HepG2 (cell line): ENCODE measurements around the gene SCMH1. TPM values are rescaled to one million over a fixed set of nuclear protein-coding genes. Genes with fewer than 3 reads are reported as not detected.

Experiments used
- ATAC-seq: fragments of 200-7000 bp; cut with Tn5 transposase; 3 replicates; pipeline ENCODE4 v1.9.1; 2020; ENCODE audit warnings: mild to moderate bottlenecking, moderate library complexity
- BruUV-seq: library from RNA; stranded (reverse); fragments of 400-500 nt; replicated peaks from 2 replicates; lab custom pipeline; 2021; lab: Mats Ljungman, UMichigan
- CTCF ChIA-PET: fragments of 300-600 bp; formaldehyde crosslinking; extraction: SDS; loops from one replicate; lab custom pipeline; 2021; ENCODE audit warnings: low total read pairs, inconsistent platforms, low intra/inter-chr PET ratio; lab: Yijun Ruan, JAX
- POLR2A ChIA-PET: fragments of 350-600 bp; sonication (Branson Sonifier 250); formaldehyde crosslinking; loops from one replicate; lab custom pipeline; 2020; ENCODE audit warnings: antibody characterized with exemption, inconsistent platforms; lab: Yijun Ruan, JAX
- DNase-seq: peaks from one replicate; pipeline ENCODE4 v3.0.0-alpha.2; 2015; ENCODE audit warnings: low spot score
- FAIRE-seq: peaks from 3 replicates; lab custom pipeline; 2011; peaks lifted over from hg19 to GRCh38; lab: Jason Lieb, UNC
- H2AFZ ChIP-seq: one replicate; pipeline ENCODE4 v1.6.1; 2011; ENCODE audit warnings: low read length, inconsistent platforms
- H3K27ac ChIP-seq: fragments of 300-600 bp; 3 replicates; pipeline ENCODE4 v1.8.0; 2011; ENCODE audit warnings: mixed run types, mild to moderate bottlenecking, mixed read lengths, low read length, inconsistent platforms; ENCODE audit not compliant: insufficient read depth; ENCODE audit errors: extremely low read length
- H3K27me3 ChIP-seq, 2 experiments: fragments of 200-600 bp in 1 of 2; 2 replicates in 1 of 2; 3 replicates in 1 of 2; pipeline versions ENCODE4 v1.6.0 to v1.8.0; 2011; ENCODE audit warnings: low read length in 2 of 2, mild to moderate bottlenecking in 2 of 2, moderate library complexity in 2 of 2, inconsistent platforms in 1 of 2; ENCODE audit not compliant: insufficient read depth in 2 of 2, control insufficient read depth in 1 of 2
- H3K36me3 ChIP-seq, 2 experiments: fragments of 200-600 bp in 1 of 2; replicated peaks in 1 of 2; 2 replicates in 1 of 2; 3 replicates in 1 of 2; pipeline versions ENCODE4 v1.5.1 to v1.8.0; 2011; ENCODE audit warnings: low read length in 2 of 2, inconsistent platforms in 1 of 2; ENCODE audit not compliant: insufficient read depth in 2 of 2, control insufficient read depth in 1 of 2
- H3K4me1 ChIP-seq: 2 replicates; pipeline ENCODE4 v1.5.1; 2012; ENCODE audit warnings: low read length, inconsistent platforms; ENCODE audit not compliant: insufficient read depth
- H3K4me2 ChIP-seq: 2 replicates; pipeline ENCODE4 v1.6.0; 2011; ENCODE audit warnings: low read depth, low read length, inconsistent platforms
- H3K4me3 ChIP-seq, 3 experiments: fragments of 200-600 bp in 1 of 3; sonication (generic), shearing (Covaris generic) in 1 of 3; replicated peaks in 1 of 3; 2 replicates each; pipeline ENCODE4 v1.5.1; 2011 to 2016; ENCODE audit warnings: low read length in 3 of 3, inconsistent platforms in 2 of 3, low read depth in 2 of 3, mild to moderate bottlenecking in 2 of 3, control low read depth in 1 of 3, mixed read lengths in 1 of 3; ENCODE audit not compliant: insufficient read depth in 1 of 3
- H3K79me2 ChIP-seq: one replicate; pipeline ENCODE4 v1.6.1; 2011; ENCODE audit warnings: low read length, inconsistent platforms; ENCODE audit not compliant: insufficient read depth
- H3K9ac ChIP-seq: 2 replicates; pipeline ENCODE4 v1.6.0; 2011; ENCODE audit warnings: mild to moderate bottlenecking, low read depth, low read length, inconsistent platforms; ENCODE audit not compliant: insufficient read depth
- H3K9me3 ChIP-seq: 2 replicates; pipeline ENCODE4 v1.5.1; 2012; ENCODE audit warnings: mild to moderate bottlenecking, low read length
- H4K20me1 ChIP-seq: 2 replicates; pipeline ENCODE4 v1.6.0; 2011; ENCODE audit warnings: inconsistent platforms, mild to moderate bottlenecking, low read length, moderate library complexity; ENCODE audit not compliant: insufficient read depth
- BCL3 ChIP-seq: sonication (generic); formaldehyde crosslinking; IDR thresholded peaks from 2 replicates; pipeline ENCODE4 v1.5.1; 2020; ENCODE audit warnings: mild to moderate bottlenecking, missing genetic modification reagents, moderate library complexity
- DMAP1 ChIP-seq: IDR thresholded peaks from 2 replicates; pipeline ENCODE4 v1.6.1; 2016
- HNF4A ChIP-seq: sonication (generic); formaldehyde crosslinking; IDR thresholded peaks from 2 replicates; pipeline ENCODE4 v1.4.0; 2020; ENCODE audit warnings: missing genetic modification reagents
- ISX ChIP-seq: sonication (generic); formaldehyde crosslinking; conservative IDR thresholded peaks from 2 replicates; pipeline ENCODE4 v1.5.0; 2020; ENCODE audit warnings: missing genetic modification reagents
- MAF1 ChIP-seq: sonication (generic); formaldehyde crosslinking; IDR thresholded peaks from 2 replicates; pipeline ENCODE4 v1.5.0; 2020; ENCODE audit warnings: missing genetic modification reagents, borderline replicate concordance
- MAFK ChIP-seq, 2 experiments: IDR thresholded peaks in 1 of 2; conservative IDR thresholded peaks in 1 of 2; 2 replicates each; pipeline ENCODE4 v1.6.1; 2011; ENCODE audit warnings: improper control_type of control experiment in 2 of 2, low read length in 2 of 2
- MYC ChIP-seq: sonication (generic); formaldehyde crosslinking; IDR thresholded peaks from 2 replicates; pipeline ENCODE4 v1.9.0; 2021; ENCODE audit warnings: missing genetic modification reagents, borderline replicate concordance
- NFE2L2 ChIP-seq: fragments of 150-350 bp; IDR thresholded peaks from 2 replicates; pipeline ENCODE4 v1.6.1; 2014; ENCODE audit warnings: low read length
- NFIC ChIP-seq: IDR thresholded peaks from 2 replicates; pipeline ENCODE4 v1.6.1; 2012; ENCODE audit warnings: mild to moderate bottlenecking, low read length, inconsistent platforms
- PHF21A ChIP-seq: sonication (generic); formaldehyde crosslinking; IDR thresholded peaks from 2 replicates; pipeline ENCODE4 v1.5.0; 2020; ENCODE audit warnings: mild to moderate bottlenecking, missing genetic modification reagents
- SMYD3 ChIP-seq: sonication (generic); formaldehyde crosslinking; IDR thresholded peaks from 2 replicates; pipeline ENCODE4 v1.8.1; 2023; ENCODE audit warnings: mild to moderate bottlenecking, missing genetic modification reagents
- THAP8 ChIP-seq: sonication (generic); formaldehyde crosslinking; IDR thresholded peaks from 2 replicates; pipeline ENCODE4 v1.5.1; 2020; ENCODE audit warnings: missing genetic modification reagents, mild to moderate bottlenecking, borderline replicate concordance
- ZFAT ChIP-seq: sonication (generic); formaldehyde crosslinking; conservative IDR thresholded peaks from 2 replicates; pipeline ENCODE4 v1.8.1; 2023; ENCODE audit warnings: missing genetic modification reagents, inconsistent platforms
- ZIK1 ChIP-seq: sonication (generic); formaldehyde crosslinking; IDR thresholded peaks from 2 replicates; pipeline ENCODE4 v1.5.0; 2020; ENCODE audit warnings: mild to moderate bottlenecking, low read depth, missing genetic modification reagents, borderline replicate concordance
- ZNF776 ChIP-seq: sonication (generic); formaldehyde crosslinking; IDR thresholded peaks from 2 replicates; pipeline ENCODE4 v1.4.0; 2020; ENCODE audit warnings: mild to moderate bottlenecking, missing genetic modification reagents
- ZSCAN9 ChIP-seq: IDR thresholded peaks from 2 replicates; pipeline ENCODE4 v1.6.1; 2016; ENCODE audit warnings: borderline replicate concordance
- WGBS: methylation state at CpG from one replicate; pipeline ENCODE4 v1.1.6; 2017; ENCODE audit warnings: low lambda C conversion rate; 5-methylcytosine and 5-hydroxymethylcytosine counted together
- in situ Hi-C: cut with HindIII; loops from 2 replicates; pipeline ENCODE4 v1.10.0; 2017; ENCODE audit warnings: low pct_unique_long_range_greater_than_20kb; ENCODE audit not compliant: extremely low pct_ligation_motif_present
- intact Hi-C: fragments of 100-400 bp; cut with micrococcal nuclease; formaldehyde crosslinking; loops from one replicate; pipeline ENCODE4 v1.10.0; 2022; ENCODE audit not compliant: unreplicated experiment
- polyA plus RNA-seq, 8 experiments: library from polyadenylated mRNA; depleted of rRNA in 3 of 8; stranded (reverse) in 7 of 8; unstranded in 1 of 8; fragments of >200 nt; fragmentation: Illumina TruSeq in 4 of 8; extraction: Trizol in 4 of 8; gene quantifications; 2 replicates each; pipeline versions ENCODE4 v1.2.1 to v1.2.3, GENCODE V29; 2011 to 2016; ENCODE audit warnings: low read depth in 4 of 8, missing spikeins in 1 of 8, mixed read lengths in 1 of 8; ENCODE audit not compliant: insufficient read depth in 1 of 8
- total RNA-seq, 5 experiments: library from RNA; depleted of rRNA; stranded (reverse); fragments of >200 nt; fragmentation: Illumina TruSeq; extraction: Trizol; gene quantifications; 2 replicates each; pipeline ENCODE4 v1.2.3, GENCODE V29; 2016; ENCODE audit warnings: low read depth in 1 of 5

Gene SCMH1
- total and polyA plus RNA-seq, 2 of the 13 experiments (the other 11 are each of a cell fraction or from before 2014, with no cell fraction given): 41.8 to 52.6 TPM

GRCh38 chr1:41249319-41249718 lies 7.2 kb upstream of the SCMH1 start (continued):
- no peak for TF ChIP-seq THAP8 (CRISPR knock-in tag)
- no peak for TF ChIP-seq NFIC
- no peak for TF ChIP-seq DMAP1 (CRISPR knock-in tag)
- no peak for TF ChIP-seq ZNF776
- no peak for TF ChIP-seq MAF1
- no peak for TF ChIP-seq HNF4A (CRISPR knock-in tag)
- TF ChIP-seq ZIK1 (CRISPR knock-in tag): no peak
- TF ChIP-seq SMYD3 (CRISPR knock-in tag): no peak
- no peak for TF ChIP-seq MYC (CRISPR knock-in tag)

GRCh38 chr1:41246568-41246967 lies 4.5 kb upstream of the SCMH1 start:
- no peak for ATAC-seq
- no TSS peak for BruUV-seq
- 29% methylated on average over 1 of the region's 1 CpG for WGBS

More at GRCh38 chr1:41246568-41246967, 4.5 kb upstream of the SCMH1 start:
- no peak overlapping the region for H3K4me3 ChIP-seq
- H3K4me1 ChIP-seq: peaks cover 43% of the 10 kb centered on the region
- H4K20me1 ChIP-seq: no peaks in the 10 kb centered on the region
- H3K27me3 ChIP-seq: no peaks in the 10 kb centered on the region
- in situ Hi-C loops (no loop called here), intact Hi-C loops (loop anchor here (10.0 kb wide), 1 partner anchor 92 kb away; no protein-coding TSS in a partner anchor)
- no peak overlapping the region for H3K9ac ChIP-seq
- no peak overlapping the region for H3K27ac ChIP-seq
- H3K9me3 ChIP-seq: no peaks in the 10 kb centered on the region
- no peak for FAIRE-seq
- ChIA-PET CTCF (no interaction called here), POLR2A (no interaction called here)
- peak in 1 of 2 experiments; percentile 28; a peak in 1 of 4 replicates for TF ChIP-seq MAFK (conservative IDR thresholded peaks at IDR 0.05 in 1 of 2, IDR thresholded peaks at IDR 0.05 in 1 of 2; ENCODE audit: low read length in 2 of 2)
- no peak for TF ChIP-seq PHF21A (CRISPR knock-in tag)
- no peak for TF ChIP-seq BCL3 (CRISPR knock-in tag)
- no peak for TF ChIP-seq ISX (CRISPR knock-in tag)
- no peak for TF ChIP-seq ZFAT (CRISPR knock-in tag)
- TF ChIP-seq ZSCAN9 (CRISPR knock-in tag): no peak
- TF ChIP-seq NFE2L2: peak; percentile 80; the same call in 1 of the 2 replicates
- no peak overlapping the region for H2AFZ ChIP-seq
- no peaks in the 10 kb centered on the region for H3K79me2 ChIP-seq
- H3K4me2 ChIP-seq: no peak overlapping the region
- no peak for DNase-seq
- no peaks in the 10 kb centered on the region for H3K36me3 ChIP-seq
